ENCODE results near the gene STK4. TPM values are rescaled to one million over a fixed set of nuclear protein-coding genes. Genes with fewer than 3 reads are reported as not detected.

Gene STK4
- total RNA-seq, 1 donor from 2014 or later: 147 TPM

Other genes starting within 250 kb of the STK4 start
- 0.16 and 0.34 TPM in 2 replicates for gene KCNK15, start 220.6 kb upstream of the STK4 start, total RNA-seq
- gene RIMS4, start 156.0 kb upstream of the STK4 start, total RNA-seq: not detected in 2 replicates
- gene YWHAB, start 80.8 kb upstream of the STK4 start, total RNA-seq: 221 and 225 TPM in 2 replicates
- gene PABPC1L, start 56.5 kb upstream of the STK4 start, total RNA-seq: 83.6 and 94.1 TPM in 2 replicates
- gene TOMM34, start 6.1 kb upstream of the STK4 start, total RNA-seq: 59.5 and 62.1 TPM in 2 replicates
- gene KCNS1, start 134.6 kb downstream of the STK4 start, total RNA-seq: 0.18 and 0.21 TPM in 2 replicates
- gene WFDC5, start 148.7 kb downstream of the STK4 start, total RNA-seq: not detected in 2 replicates
- not detected in 2 replicates for gene WFDC12, start 158.0 kb downstream of the STK4 start, total RNA-seq
- gene PI3, start 208.4 kb downstream of the STK4 start, total RNA-seq: not detected in 2 replicates
- gene SEMG1, start 240.5 kb downstream of the STK4 start, total RNA-seq: not detected in 2 replicates